ENCODE results near the gene ZFYVE21.

The ZFYVE21 gene

DNA sequence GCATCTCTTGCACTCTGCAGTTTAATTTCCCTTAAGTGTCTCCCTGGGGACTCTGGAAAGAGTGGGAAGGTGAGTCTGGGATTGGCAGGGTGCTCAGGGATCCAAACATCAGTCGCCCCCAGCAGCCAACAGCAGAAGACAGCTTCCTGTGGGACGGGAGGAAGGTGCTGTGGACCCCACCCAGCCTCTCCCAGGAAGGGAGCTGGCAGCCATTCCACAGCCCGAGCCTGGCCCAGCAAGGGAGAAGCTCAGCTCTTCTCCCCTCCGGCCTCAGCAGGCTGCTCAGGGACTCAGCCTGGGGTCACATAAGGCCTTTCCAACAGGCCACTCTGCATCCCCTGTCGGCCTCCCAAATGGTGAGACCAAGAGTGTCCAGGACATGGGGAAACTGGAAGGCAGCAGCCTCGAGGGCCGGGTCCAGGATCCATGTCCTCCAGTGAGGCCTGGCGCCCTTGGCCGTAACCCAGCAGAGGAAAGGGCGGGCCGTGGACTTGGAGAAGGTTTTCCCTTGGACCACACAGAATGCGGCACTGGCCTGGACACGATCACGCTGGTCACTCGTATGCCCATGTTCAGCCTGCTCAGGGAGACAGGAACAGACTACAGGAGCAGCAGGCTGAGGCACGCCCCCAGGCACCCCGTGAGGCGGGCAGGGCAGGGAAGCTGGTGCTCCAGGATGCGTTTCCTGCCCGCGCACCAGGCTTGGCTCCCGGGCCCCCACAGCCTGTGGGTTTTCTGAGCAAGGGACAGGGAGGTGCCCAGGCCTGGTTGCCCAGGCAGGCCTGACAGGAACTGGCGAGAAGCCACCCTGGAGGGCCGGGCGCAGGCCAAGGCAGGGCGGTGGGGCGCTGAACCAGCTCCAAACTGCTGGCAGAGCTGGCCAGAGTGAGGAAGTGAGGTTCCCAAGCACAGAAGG, 3.8 kb upstream of the ZFYVE21 start:
- TF ChIP-seq, protein P1, sequence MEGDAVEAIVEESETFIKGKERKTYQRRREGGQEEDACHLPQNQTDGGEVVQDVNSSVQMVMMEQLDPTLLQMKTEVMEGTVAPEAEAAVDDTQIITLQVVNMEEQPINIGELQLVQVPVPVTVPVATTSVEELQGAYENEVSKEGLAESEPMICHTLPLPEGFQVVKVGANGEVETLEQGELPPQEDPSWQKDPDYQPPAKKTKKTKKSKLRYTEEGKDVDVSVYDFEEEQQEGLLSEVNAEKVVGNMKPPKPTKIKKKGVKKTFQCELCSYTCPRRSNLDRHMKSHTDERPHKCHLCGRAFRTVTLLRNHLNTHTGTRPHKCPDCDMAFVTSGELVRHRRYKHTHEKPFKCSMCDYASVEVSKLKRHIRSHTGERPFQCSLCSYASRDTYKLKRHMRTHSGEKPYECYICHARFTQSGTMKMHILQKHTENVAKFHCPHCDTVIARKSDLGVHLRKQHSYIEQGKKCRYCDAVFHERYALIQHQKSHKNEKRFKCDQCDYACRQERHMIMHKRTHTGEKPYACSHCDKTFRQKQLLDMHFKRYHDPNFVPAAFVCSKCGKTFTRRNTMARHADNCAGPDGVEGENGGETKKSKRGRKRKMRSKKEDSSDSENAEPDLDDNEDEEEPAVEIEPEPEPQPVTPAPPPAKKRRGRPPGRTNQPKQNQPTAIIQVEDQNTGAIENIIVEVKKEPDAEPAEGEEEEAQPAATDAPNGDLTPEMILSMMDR (IDR thresholded peaks at IDR 0.05; ENCODE audit: low read depth, low read length) = no peak
- H3K4me3 ChIP-seq (replicated peaks in 1 of 2; ENCODE audit: low read depth in 2 of 2, low read length in 2 of 2) = no peak overlapping the region

DNA sequence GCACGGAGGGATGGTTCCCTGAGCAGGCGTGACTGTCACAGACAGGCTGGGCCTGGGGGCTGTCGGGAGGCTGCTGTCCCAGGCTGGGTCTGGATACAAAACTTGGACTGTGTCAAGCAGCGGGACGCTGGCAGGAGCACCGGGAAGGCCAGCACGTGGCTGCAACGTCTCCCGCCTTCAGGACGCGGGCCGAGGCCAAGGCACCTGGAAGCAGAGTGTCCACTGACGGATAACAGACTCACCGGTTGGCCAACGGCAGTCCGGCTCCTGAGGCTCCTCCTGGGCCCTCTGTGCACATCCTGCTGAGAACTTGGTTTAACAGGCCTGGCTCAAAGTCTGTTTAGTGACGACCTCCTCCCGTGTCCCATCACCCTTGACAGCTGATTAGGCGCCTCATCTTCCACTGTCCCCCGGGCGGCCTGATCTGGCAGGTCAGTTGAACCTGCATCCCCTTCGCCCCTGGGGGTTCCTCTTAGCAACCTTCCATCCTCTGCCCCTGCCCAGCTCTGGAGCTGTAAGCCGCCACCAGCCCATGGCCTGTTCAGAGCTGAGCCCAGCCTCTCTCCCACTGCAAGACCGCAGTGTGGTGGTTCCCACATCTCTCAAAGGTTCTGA, 2.9 kb upstream of the ZFYVE21 start:
- DNase-seq (ENCODE audit: low read depth in 2 of 2) = no peak
- TF ChIP-seq, protein P1 (IDR thresholded peaks at IDR 0.05; ENCODE audit: low read depth, low read length) = no peak
- H3K4me3 ChIP-seq (replicated peaks in 1 of 2; ENCODE audit: low read depth in 2 of 2, low read length in 2 of 2) = no peak overlapping the region

More for the DNA sequence above, 3.8 kb upstream of the ZFYVE21 start:
- peak in 1 of 2 donors; percentile 29 for DNase-seq (ENCODE audit: low read depth in 2 of 2)

GRCh38 chr14:103713304-103714062, 2.1 kb upstream of the ZFYVE21 start:
- H3K4me3 ChIP-seq (replicated peaks in 1 of 2; ENCODE audit: low read depth in 2 of 2, low read length in 2 of 2) = no peak overlapping the region
- DNase-seq (ENCODE audit: low read depth in 2 of 2) = no peak
- TF ChIP-seq, protein P1 (IDR thresholded peaks at IDR 0.05; ENCODE audit: low read depth, low read length) = no peak

DNA sequence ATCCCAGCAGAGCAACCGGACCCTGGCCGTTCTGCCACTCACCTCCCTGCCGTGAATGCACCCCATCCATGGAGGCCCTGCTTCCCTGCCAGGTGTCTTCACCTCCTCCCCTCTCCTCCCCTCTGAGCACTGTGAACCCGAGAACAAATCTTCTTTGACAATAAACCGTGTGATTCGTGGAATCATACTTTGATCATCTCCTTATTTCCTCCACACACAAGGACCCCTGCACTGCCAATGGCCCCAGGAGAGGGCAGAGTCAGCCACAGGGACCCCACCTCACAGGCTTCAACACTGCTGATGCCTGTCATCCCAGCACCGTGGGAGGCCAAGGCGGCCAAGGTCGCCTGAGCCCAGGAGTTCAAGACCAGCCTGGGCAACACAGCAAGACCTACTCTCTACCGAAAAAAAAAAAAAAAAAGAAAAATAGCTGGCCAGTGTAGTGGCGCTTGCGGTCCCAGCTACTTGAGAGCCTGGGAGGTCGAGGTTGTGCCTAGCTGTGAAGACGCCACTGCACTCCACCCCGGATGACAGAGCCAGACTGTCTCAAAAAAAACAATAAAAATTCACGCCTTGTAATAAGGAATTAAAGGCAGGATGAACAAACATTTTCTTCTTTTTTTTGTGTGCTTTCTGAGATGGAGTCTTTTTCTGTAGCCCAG, 1.4 kb upstream of the ZFYVE21 start:
- TF ChIP-seq, protein P1 (IDR thresholded peaks at IDR 0.05; ENCODE audit: low read depth, low read length) = no peak
- H3K4me3 ChIP-seq (replicated peaks in 1 of 2; ENCODE audit: low read depth in 2 of 2, low read length in 2 of 2) = peak overlapping the region in 1 of 2 donors; percentile 60

GRCh38 chr14:103716091-103716801, 636 bp downstream of the ZFYVE21 start:
- DNase-seq (ENCODE audit: low read depth in 2 of 2) = peak in 1 of 2 donors; percentile 21
- TF ChIP-seq, protein P1 (IDR thresholded peaks at IDR 0.05; ENCODE audit: low read depth, low read length) = no peak
- peak overlapping the region; percentile 67 to 80 for H3K4me3 ChIP-seq (replicated peaks in 1 of 2; ENCODE audit: low read depth in 2 of 2, low read length in 2 of 2)

More for the DNA sequence above, 1.4 kb upstream of the ZFYVE21 start:
- DNase-seq (ENCODE audit: low read depth in 2 of 2) = no peak

Measured in cardiac fibroblast (primary cell).